GM12892 (cell line): ENCODE results near the gene PDZK1IP1.

Experiments used
- POLR2A ChIP-seq: IDR thresholded peaks from 2 replicates; pipeline ENCODE4 v1.6.1; 2011; ENCODE audit warnings: low read depth, low read length, control low read depth
- POLR2AphosphoS5 ChIP-seq: IDR thresholded peaks from 2 replicates; pipeline ENCODE4 v1.6.1; 2011; ENCODE audit warnings: low read depth, low read length, control low read depth
- TAF1 ChIP-seq: IDR thresholded peaks from 2 replicates; pipeline ENCODE4 v1.6.1; 2011; ENCODE audit warnings: low read depth, mild to moderate bottlenecking, control low read depth, low read length, borderline replicate concordance

GRCh38 chr1:47222476-47222875 lies 32.6 kb upstream of the PDZK1IP1 start:
- TF ChIP-seq POLR2AphosphoS5 (no peak), POLR2A (no peak), TAF1 (no peak)
